Astrocyte (in vitro differentiated cells and primary cell): ENCODE measurements around the gene HMCN1. TPM values are rescaled to one million over a fixed set of nuclear protein-coding genes. Genes with fewer than 3 reads are reported as not detected.

Source experiments
- DNase-seq: peaks from one replicate; pipeline ENCODE4 v3.0.0-alpha.2; 2010; ENCODE audit warnings: low read depth
- FAIRE-seq: peaks from 2 replicates; lab custom pipeline; 2011; peaks lifted over from hg19 to GRCh38; lab: Jason Lieb, UNC
- H2AFZ ChIP-seq: 2 replicates; pipeline ENCODE4 v1.6.0; 2012; ENCODE audit warnings: low read depth, low read length, inconsistent platforms
- H3K27ac ChIP-seq: 2 replicates; pipeline ENCODE4 v1.5.1; 2011; ENCODE audit warnings: low read depth, low read length, inconsistent platforms
- H3K27me3 ChIP-seq: 2 replicates; pipeline ENCODE4 v1.6.0; 2011; ENCODE audit warnings: low read length, inconsistent platforms; ENCODE audit not compliant: insufficient read depth
- H3K36me3 ChIP-seq: 2 replicates; pipeline ENCODE4 v1.5.1; 2011; ENCODE audit warnings: low read length, inconsistent platforms; ENCODE audit not compliant: insufficient read depth
- H3K4me1 ChIP-seq: 2 replicates; pipeline ENCODE4 v1.5.1; 2011; ENCODE audit warnings: low read length, inconsistent platforms; ENCODE audit not compliant: insufficient read depth
- H3K4me2 ChIP-seq: 2 replicates; pipeline ENCODE4 v1.6.0; 2012; ENCODE audit warnings: low read length, inconsistent platforms
- H3K4me3 ChIP-seq: 2 replicates; pipeline ENCODE4 v1.5.1; 2011; ENCODE audit warnings: low read depth, mild to moderate bottlenecking, low read length, inconsistent platforms; ENCODE audit not compliant: insufficient read depth
- H3K79me2 ChIP-seq: 2 replicates; pipeline ENCODE4 v1.6.0; 2012; ENCODE audit warnings: mild to moderate bottlenecking, low read length, inconsistent platforms; ENCODE audit not compliant: insufficient read depth
- H3K9ac ChIP-seq: 2 replicates; pipeline ENCODE4 v1.6.0; 2012; ENCODE audit warnings: mild to moderate bottlenecking, low read length, inconsistent platforms
- H3K9me3 ChIP-seq: 2 replicates; pipeline ENCODE4 v1.5.1; 2012; ENCODE audit warnings: low read depth, mild to moderate bottlenecking, low read length, inconsistent platforms; ENCODE audit not compliant: insufficient read depth
- H4K20me1 ChIP-seq: 2 replicates; pipeline ENCODE4 v1.6.0; 2012; ENCODE audit warnings: low read length, inconsistent platforms; ENCODE audit not compliant: insufficient read depth
- H3K27ac Mint-ChIP-seq: one replicate; pipeline ENCODE4 v1.8.0; 2021; ENCODE audit warnings: mild to moderate bottlenecking, mixed read lengths; ENCODE audit not compliant: unreplicated experiment
- H3K27me3 Mint-ChIP-seq: one replicate; pipeline ENCODE4 v1.8.0; 2021; ENCODE audit warnings: low read depth, mixed read lengths; ENCODE audit not compliant: unreplicated experiment
- H3K36me3 Mint-ChIP-seq: one replicate; pipeline ENCODE4 v1.8.0; 2021; ENCODE audit warnings: low read depth, mixed read lengths; ENCODE audit not compliant: unreplicated experiment
- H3K4me1 Mint-ChIP-seq: one replicate; pipeline ENCODE4 v1.8.0; 2021; ENCODE audit warnings: low read depth, mixed read lengths; ENCODE audit not compliant: unreplicated experiment
- H3K4me3 Mint-ChIP-seq: one replicate; pipeline ENCODE4 v1.8.0; 2021; ENCODE audit warnings: mild to moderate bottlenecking, moderate library complexity, mixed read lengths; ENCODE audit not compliant: unreplicated experiment
- H3K9me3 Mint-ChIP-seq: one replicate; pipeline ENCODE4 v1.8.0; 2021; ENCODE audit warnings: mild to moderate bottlenecking, mixed read lengths; ENCODE audit not compliant: unreplicated experiment
- CTCF ChIP-seq: IDR thresholded peaks from 2 replicates; pipeline ENCODE4 v1.5.1; 2011; ENCODE audit warnings: low read depth, mild to moderate bottlenecking, inconsistent platforms, low read length, moderate library complexity; ENCODE audit not compliant: insufficient read depth
- EZH2 ChIP-seq: IDR thresholded peaks from 2 replicates; pipeline ENCODE4 v1.6.1; 2012; ENCODE audit warnings: mild to moderate bottlenecking, low read length, inconsistent platforms; ENCODE audit not compliant: insufficient read depth
- total RNA-seq: library from RNA; stranded (reverse); gene quantifications from 2 replicates; pipeline ENCODE4 v1.2.1, GENCODE V29; 2021

HMCN1 gene
- total RNA-seq, 1 donor from 2014 or later, result 19.7 TPM

- H3K9me3 ChIP-seq, result no peaks in the 10 kb centered on the region
- H3K36me3 ChIP-seq, result no peaks in the 10 kb centered on the region
- H4K20me1 ChIP-seq, result no peaks in the 10 kb centered on the region
- Mint-ChIP-seq H3K27ac (peak overlapping the region; percentile 68), H3K9me3 (peaks cover under 1% of the 10 kb centered on the region), H3K27me3 (no peaks in the 10 kb centered on the region), H3K4me3 (no peak overlapping the region), H3K4me1 (peaks cover 21% of the 10 kb centered on the region), H3K36me3 (no peaks in the 10 kb centered on the region)
- no peak overlapping the region for H3K4me2 ChIP-seq
- DNase-seq (peak; percentile 86), FAIRE-seq (peak; percentile 76)
- H3K4me3 ChIP-seq, result no peak overlapping the region
- TF ChIP-seq EZH2 (no peak), CTCF (no peak)
- H3K27ac ChIP-seq, result no peak overlapping the region
- H3K27me3 ChIP-seq, result no peaks in the 10 kb centered on the region
- H3K4me1 ChIP-seq, result peaks cover 12% of the 10 kb centered on the region
- no peak overlapping the region for H3K9ac ChIP-seq
- no peak overlapping the region for H2AFZ ChIP-seq
- no peaks in the 10 kb centered on the region for H3K79me2 ChIP-seq
These were observed 119.5 kb downstream of the HMCN1 start for GRCh38 chr1:185853739-185854138.

- DNase-seq, result no peak
- no peak for TF ChIP-seq EZH2
- no peak for TF ChIP-seq CTCF
- Mint-ChIP-seq H3K9me3 (peaks cover 1% of the 10 kb centered on the region), H3K4me3 (no peak overlapping the region), H3K36me3 (no peaks in the 10 kb centered on the region), H3K27ac (no peak overlapping the region), H3K4me1 (peaks cover 29% of the 10 kb centered on the region), H3K27me3 (no peaks in the 10 kb centered on the region)
- Histone ChIP-seq H3K79me2 (no peaks in the 10 kb centered on the region), H3K4me2 (no peak overlapping the region), H3K4me3 (no peak overlapping the region), H3K36me3 (no peaks in the 10 kb centered on the region), H3K27ac (no peak overlapping the region), H4K20me1 (no peaks in the 10 kb centered on the region), H3K9me3 (no peaks in the 10 kb centered on the region), H2AFZ (no peak overlapping the region), H3K27me3 (no peaks in the 10 kb centered on the region), H3K4me1 (peaks cover 22% of the 10 kb centered on the region), H3K9ac (no peak overlapping the region)
- no peak for FAIRE-seq
These were observed 122.3 kb downstream of the HMCN1 start for GRCh38 chr1:185856482-185856881.

- TF ChIP-seq EZH2 (no peak), CTCF (no peak)
- Mint-ChIP-seq H3K27me3 (no peaks in the 10 kb centered on the region), H3K27ac (no peak overlapping the region), H3K9me3 (peaks cover 1% of the 10 kb centered on the region), H3K4me1 (peaks cover 36% of the 10 kb centered on the region), H3K4me3 (no peak overlapping the region), H3K36me3 (no peaks in the 10 kb centered on the region)
- Histone ChIP-seq H3K27ac (no peak overlapping the region), H3K9ac (no peak overlapping the region), H3K9me3 (no peaks in the 10 kb centered on the region), H3K79me2 (no peaks in the 10 kb centered on the region), H3K4me1 (peaks cover 30% of the 10 kb centered on the region), H4K20me1 (no peaks in the 10 kb centered on the region), H3K4me2 (no peak overlapping the region), H3K27me3 (no peaks in the 10 kb centered on the region), H2AFZ (no peak overlapping the region), H3K36me3 (no peaks in the 10 kb centered on the region), H3K4me3 (no peak overlapping the region)
- DNase-seq (no peak), FAIRE-seq (no peak)
These were observed 123.3 kb downstream of the HMCN1 start for GRCh38 chr1:185857442-185857841.
